ENCODE data around the gene CNTNAP2. TPM values are rescaled to one million over a fixed set of nuclear protein-coding genes. Genes with fewer than 3 reads are reported as not detected.
A peak's percentile ranks its signal among the peaks of the same experiment; 100 is the strongest.

CNTNAP2 gene
- total and polyA plus RNA-seq, 8 donors, result 0.94 to 42.5 (median 38.6) TPM

GRCh38 chr7:148084138-148084537 lies 1967.5 kb downstream of the CNTNAP2 start:
- DNase-seq, result peak in 2 of 4 donors; percentile 80 to 92
- Histone ChIP-seq H3K9me3 (no peaks in the 10 kb centered on the region), H3K4me3 (no peak overlapping the region), H3K36me3 (no peaks in the 10 kb centered on the region), H3K27me3 (no peaks in the 10 kb centered on the region), H3K4me1 (no peaks in the 10 kb centered on the region), H3K27ac (no peak overlapping the region)
- intact Hi-C loops (cut with DNase I), result loop anchor here in 1 of 2 donors (10.0 kb wide), 1 partner anchor 839 kb away; no protein-coding TSS in a partner anchor
- TF ChIP-seq CTCF (IDR thresholded peaks at IDR 0.05), result peak; percentile 36 to 50
- peak; percentile 89 for ATAC-seq

- DNase-seq (no peak), ATAC-seq (no peak)
- Histone ChIP-seq H3K27ac (no peak overlapping the region), H3K4me1 (no peaks in the 10 kb centered on the region), H3K4me3 (no peak overlapping the region), H3K36me3 (no peaks in the 10 kb centered on the region), H3K27me3 (no peaks in the 10 kb centered on the region), H3K9me3 (no peaks in the 10 kb centered on the region)
- intact Hi-C loops (cut with DNase I), result no loop called here
- no peak for TF ChIP-seq CTCF (IDR thresholded peaks at IDR 0.05)
Observed at GRCh38 chr7:148091882-148092281, 1975.3 kb downstream of the CNTNAP2 start.

- H3K27me3 ChIP-seq, result peaks cover 0 to 5% of the 10 kb centered on the region in 2 donors
- intact Hi-C loops (cut with DNase I), result no loop called here
- H3K4me3 ChIP-seq, result no peak overlapping the region
- ATAC-seq, result no peak
- TF ChIP-seq CTCF (IDR thresholded peaks at IDR 0.05), result no peak
- no peak for DNase-seq
- no peaks in the 10 kb centered on the region for H3K4me1 ChIP-seq
- H3K27ac ChIP-seq, result no peak overlapping the region
- no peaks in the 10 kb centered on the region for H3K36me3 ChIP-seq
- H3K9me3 ChIP-seq, result no peaks in the 10 kb centered on the region
Observed at GRCh38 chr7:148093375-148094166, 1977.0 kb downstream of the CNTNAP2 start.

- ATAC-seq (no peak), DNase-seq (no peak)
- no peak overlapping the region for H3K4me3 ChIP-seq
- no peaks in the 10 kb centered on the region for H3K4me1 ChIP-seq
- H3K36me3 ChIP-seq, result no peaks in the 10 kb centered on the region
- no peaks in the 10 kb centered on the region for H3K9me3 ChIP-seq
- no peak for TF ChIP-seq CTCF (IDR thresholded peaks at IDR 0.05)
- intact Hi-C loops (cut with DNase I), result no loop called here
- peaks cover 0 to 5% of the 10 kb centered on the region in 2 donors for H3K27me3 ChIP-seq
- no peak overlapping the region for H3K27ac ChIP-seq
Observed at GRCh38 chr7:148095066-148095465, 1978.5 kb downstream of the CNTNAP2 start.

GRCh38 chr7:148104136-148104716 lies 1987.6 kb downstream of the CNTNAP2 start:
- Histone ChIP-seq H3K9me3 (peaks cover 0 to 5% of the 10 kb centered on the region in 2 donors), H3K27me3 (no peaks in the 10 kb centered on the region), H3K36me3 (no peaks in the 10 kb centered on the region), H3K27ac (no peak overlapping the region), H3K4me1 (no peaks in the 10 kb centered on the region), H3K4me3 (no peak overlapping the region)
- TF ChIP-seq CTCF (IDR thresholded peaks at IDR 0.05), result no peak
- intact Hi-C loops (cut with DNase I), result no loop called here
- no peak for ATAC-seq
- DNase-seq, result no peak

All from left lung (tissue), 10 donors.